GM12878 (cell line): ENCODE data around the gene ENO2. TPM values are rescaled to one million over a fixed set of nuclear protein-coding genes. Genes with fewer than 3 reads are reported as not detected.

Experiments
- BCL11A ChIP-seq: IDR thresholded peaks from 2 replicates; pipeline ENCODE4 v1.6.1; 2011; ENCODE audit warnings: low read depth, low read length
- BMI1 ChIP-seq: fragments of 450-650 bp; IDR thresholded peaks from 2 replicates; pipeline ENCODE4 v1.6.1; 2016; ENCODE audit warnings: mild to moderate bottlenecking, moderate library complexity, borderline replicate concordance
- CBFB ChIP-seq: IDR thresholded peaks from 2 replicates; pipeline ENCODE4 v1.6.1; 2016; ENCODE audit warnings: antibody characterized with exemption, low read depth
- CEBPB ChIP-seq, 2 experiments: fragments of 150-350 bp in 1 of 2; IDR thresholded peaks; 2 replicates each; pipeline ENCODE4 v1.6.1; 2012 to 2014; ENCODE audit warnings: low read depth in 2 of 2, low read length in 2 of 2, borderline replicate concordance in 1 of 2, inconsistent platforms in 1 of 2
- E2F8 ChIP-seq: fragments of 450-650 bp; IDR thresholded peaks from 2 replicates; pipeline ENCODE4 v1.6.1; 2018; ENCODE audit warnings: mild to moderate bottlenecking, low read depth, moderate library complexity; ENCODE audit not compliant: partially characterized antibody
- ETV6 ChIP-seq, 2 experiments: fragments of 450-650 bp in 1 of 2; IDR thresholded peaks in 1 of 2; conservative IDR thresholded peaks in 1 of 2; 2 replicates each; pipeline ENCODE4 v1.6.1; 2014; ENCODE audit warnings: antibody characterized with exemption in 1 of 2, borderline replicate concordance in 1 of 2, low read depth in 1 of 2, mild to moderate bottlenecking in 1 of 2, moderate library complexity in 1 of 2
- GATAD2B ChIP-seq: fragments of 450-650 bp; conservative IDR thresholded peaks from 2 replicates; pipeline ENCODE4 v1.6.1; 2017; ENCODE audit warnings: low read depth, mild to moderate bottlenecking, moderate library complexity
- HSF1 ChIP-seq: fragments of 150-350 bp; IDR thresholded peaks from 2 replicates; pipeline ENCODE4 v1.6.1; 2014; ENCODE audit warnings: mild to moderate bottlenecking, low read depth, low read length
- MEF2A ChIP-seq: IDR thresholded peaks from 2 replicates; pipeline ENCODE4 v1.6.1; 2011; ENCODE audit warnings: low read depth, mild to moderate bottlenecking, low read length, moderate library complexity; ENCODE audit not compliant: insufficient read depth
- MLLT1 ChIP-seq: fragments of 450-650 bp; IDR thresholded peaks from 2 replicates; pipeline ENCODE4 v1.6.1; 2016; ENCODE audit warnings: mild to moderate bottlenecking
- PRDM15 ChIP-seq: fragments of 450-650 bp; formaldehyde crosslinking; IDR thresholded peaks from 2 replicates; pipeline ENCODE4 v1.4.0; 2020; ENCODE audit warnings: mild to moderate bottlenecking, moderate library complexity
- RAD21 ChIP-seq: IDR thresholded peaks from 2 replicates; pipeline ENCODE4 v1.6.1; 2011; ENCODE audit warnings: mild to moderate bottlenecking, low read depth, low read length, moderate library complexity; ENCODE audit not compliant: insufficient read depth
- RELB ChIP-seq: fragments of 450-650 bp; IDR thresholded peaks from 2 replicates; pipeline ENCODE4 v1.6.1; 2017; ENCODE audit warnings: low read depth, mild to moderate bottlenecking, moderate library complexity
- SMARCA5 ChIP-seq: fragments of 450-650 bp; IDR thresholded peaks from 2 replicates; pipeline ENCODE4 v1.6.1; 2017; ENCODE audit warnings: mild to moderate bottlenecking
- TCF3 ChIP-seq: IDR thresholded peaks from 2 replicates; pipeline ENCODE4 v1.6.1; 2012; ENCODE audit warnings: low read depth, mild to moderate bottlenecking, low read length, borderline replicate concordance; ENCODE audit not compliant: insufficient read depth
- ZNF384 ChIP-seq: IDR thresholded peaks from 2 replicates; pipeline ENCODE4 v1.6.1; 2012; ENCODE audit warnings: low read depth, mild to moderate bottlenecking, low read length, improper control_type of control experiment, borderline replicate concordance
- polyA plus RNA-seq, 11 experiments: library from polyadenylated mRNA; depleted of rRNA in 4 of 11; unstranded in 6 of 11; stranded (reverse) in 5 of 11; fragments of >200 nt; fragmentation: Nextera tagmentation in 4 of 11; fragmentation: Illumina TruSeq in 1 of 11; extraction: Ambion mirVana in 4 of 11; extraction: Trizol in 1 of 11; gene quantifications; 1 replicate in 1 of 11; 2 replicates in 10 of 11; pipeline versions ENCODE4 v1.2.1 to v1.2.3, GENCODE V29; 2011 to 2016; ENCODE audit warnings: inconsistent platforms in 2 of 11, missing spikeins in 2 of 11, low read depth in 1 of 11
- total RNA-seq, 4 experiments: library from RNA; depleted of rRNA in 3 of 4; stranded (reverse); fragments of >200 nt in 3 of 4; fragmentation: Illumina TruSeq in 1 of 4; extraction: Trizol in 1 of 4; gene quantifications; 2 replicates each; pipeline versions ENCODE4 v1.2.1 to v1.2.3, GENCODE V29; 2013 to 2021

ENO2 gene
- total and polyA plus RNA-seq, 10 of the 15 experiments (the other 5 are each of a cell fraction or from before 2014, with no cell fraction given) = 24.8 to 196 (median 43.1) TPM

GRCh38 chr12:6937481-6938352, 23.3 kb downstream of the ENO2 start (continued):
- TF ChIP-seq ETV6 (conservative IDR thresholded peaks at IDR 0.05 in 1 of 2, IDR thresholded peaks at IDR 0.05 in 1 of 2; ENCODE audit: borderline replicate concordance in 1 of 2, low read depth in 1 of 2) = no peak
- TF ChIP-seq HSF1 = no peak; the same call in 1 of the 2 replicates
- TF ChIP-seq CEBPB (IDR thresholded peaks at IDR 0.05; ENCODE audit: borderline replicate concordance in 1 of 2, low read depth in 2 of 2, low read length in 2 of 2) = no peak
- no peak for TF ChIP-seq E2F8
- no peak for TF ChIP-seq MLLT1
- peak; percentile 64; the same call in 1 of the 2 replicates for TF ChIP-seq MEF2A
- 0 out of 2 replicates have a peak, but pooled peaks have one; percentile 20 for TF ChIP-seq ZNF384
- TF ChIP-seq RELB = peak; percentile 47; the same call in 1 of the 2 replicates
- no peak for TF ChIP-seq BCL11A
- no peak for TF ChIP-seq BMI1
- TF ChIP-seq CBFB = peak; percentile 80
- TF ChIP-seq RAD21 = peak; percentile 35
- TF ChIP-seq PRDM15 (CRISPR knock-in tag) = no peak
- TF ChIP-seq SMARCA5 = 0 out of 2 replicates have a peak, but pooled peaks have one; percentile 36
- TF ChIP-seq GATAD2B = peak; percentile 69
- TF ChIP-seq TCF3 = 0 out of 2 replicates have a peak, but pooled peaks have one; percentile 39
